Hepatocyte (in vitro differentiated cells): ENCODE measurements around the gene FOXF1. TPM values are rescaled to one million over a fixed set of nuclear protein-coding genes. Genes with fewer than 3 reads are reported as not detected.

Experiments
- DNase-seq: peaks from one replicate; pipeline ENCODE4 v3.0.0-alpha.2; 2016; ENCODE audit warnings: low spot score
- H2AFZ ChIP-seq: fragments of 200-600 bp; sonication (generic); 2 replicates; pipeline ENCODE4 v1.6.0; 2016; ENCODE audit warnings: antibody characterized with exemption, mild to moderate bottlenecking
- H3K27ac ChIP-seq: fragments of 200-600 bp; sonication (generic); 2 replicates; pipeline ENCODE4 v1.5.1; 2016; ENCODE audit warnings: mild to moderate bottlenecking
- H3K27me3 ChIP-seq: fragments of 200-600 bp; sonication (generic); 2 replicates; pipeline ENCODE4 v1.6.1; 2016
- H3K36me3 ChIP-seq: fragments of 200-600 bp; sonication (generic); replicated peaks from 2 replicates; pipeline ENCODE4 v1.5.1; 2016; ENCODE audit warnings: low read depth; ENCODE audit not compliant: insufficient read depth
- H3K4me1 ChIP-seq: fragments of 200-600 bp; sonication (generic); 2 replicates; pipeline ENCODE4 v1.5.1; 2016; ENCODE audit warnings: mild to moderate bottlenecking, moderate library complexity; ENCODE audit not compliant: insufficient read depth
- H3K4me2 ChIP-seq: fragments of 200-600 bp; sonication (generic); 2 replicates; pipeline ENCODE4 v1.6.0; 2016
- H3K4me3 ChIP-seq: fragments of 200-600 bp; sonication (generic); 2 replicates; pipeline ENCODE4 v1.5.1; 2016; ENCODE audit warnings: mild to moderate bottlenecking
- H3K79me2 ChIP-seq: fragments of 200-600 bp; sonication (generic); 2 replicates; pipeline ENCODE4 v1.6.0; 2017; ENCODE audit warnings: mild to moderate bottlenecking
- H3K9me2 ChIP-seq: fragments of 200-600 bp; sonication (generic); replicated peaks from 2 replicates; pipeline ENCODE4 v1.6.0; 2017; ENCODE audit warnings: mild to moderate bottlenecking; ENCODE audit not compliant: insufficient read depth
- H3K9me3 ChIP-seq: fragments of 200-600 bp; sonication (generic); 2 replicates; pipeline ENCODE4 v1.5.1; 2016; ENCODE audit warnings: low read depth, mild to moderate bottlenecking
- H4K20me1 ChIP-seq: fragments of 200-600 bp; sonication (generic); 2 replicates; pipeline ENCODE4 v1.6.0; 2016; ENCODE audit warnings: mild to moderate bottlenecking; ENCODE audit not compliant: insufficient read depth, poor library complexity, severe bottlenecking
- EZH2 ChIP-seq: fragments of 200-600 bp; sonication (generic); IDR thresholded peaks from 2 replicates; pipeline ENCODE4 v1.6.1; 2016; ENCODE audit warnings: antibody characterized with exemption, mild to moderate bottlenecking, borderline replicate concordance
- EZH2phosphoT487 ChIP-seq: fragments of 200-600 bp; sonication (generic); IDR thresholded peaks from one replicate; pipeline ENCODE4 v1.6.1; 2018; ENCODE audit warnings: antibody characterized with exemption, mild to moderate bottlenecking, low read depth, moderate library complexity; ENCODE audit not compliant: unreplicated experiment, severe bottlenecking
- WGBS: methylation state at CpG from one replicate; pipeline ENCODE4 v1.1.6; 2016; ENCODE audit warnings: low lambda C conversion rate; ENCODE audit errors: missing lambda C conversion rate; 5-methylcytosine and 5-hydroxymethylcytosine counted together
- polyA plus RNA-seq: library from polyadenylated mRNA; unstranded; fragments of >200 nt; fragmentation: Nextera tagmentation; extraction: Ambion mirVana; gene quantifications from 2 replicates; pipeline ENCODE4 v1.2.1, GENCODE V29; 2016
- total RNA-seq: library from RNA; depleted of rRNA; stranded (reverse); fragments of >200 nt; gene quantifications from 2 replicates; pipeline ENCODE4 v1.2.3, GENCODE V29; 2014
- TF ChIP-seq, protein P1 (sequence below): fragments of 200-600 bp; sonication (generic); IDR thresholded peaks from 2 replicates; pipeline ENCODE4 v1.5.1; 2016; ENCODE audit warnings: antibody characterized with exemption, mild to moderate bottlenecking; ENCODE audit not compliant: poor library complexity

The FOXF1 gene
- total and polyA plus RNA-seq, 2 experiments from 2014 or later: 26.8 to 37.4 TPM

DNA sequence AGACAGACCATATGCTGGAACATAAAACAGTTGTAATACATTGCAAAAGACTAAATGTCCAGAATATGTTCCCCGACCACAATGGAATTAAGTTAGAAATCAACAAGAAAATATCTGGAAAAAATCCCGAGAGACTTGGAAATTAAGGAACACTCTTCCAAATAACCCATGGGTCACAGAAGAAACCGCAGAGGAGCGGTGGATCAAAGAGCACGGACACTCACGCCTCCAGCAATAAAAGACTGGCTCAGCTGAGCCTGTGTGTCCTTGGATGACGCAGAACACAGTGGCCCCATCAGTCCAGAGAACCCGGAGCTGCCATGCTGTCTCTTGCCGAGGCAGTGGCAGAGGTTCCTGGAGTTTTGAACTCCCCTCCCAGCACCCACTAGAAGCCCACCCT is 30.9 kb upstream of the FOXF1 start:
- peak overlapping the region; percentile 50 for H3K27ac ChIP-seq
- 46% methylated on average over 9 of the region's 9 CpGs for WGBS
- peaks cover 3% of the 10 kb centered on the region for H3K4me1 ChIP-seq

DNA sequence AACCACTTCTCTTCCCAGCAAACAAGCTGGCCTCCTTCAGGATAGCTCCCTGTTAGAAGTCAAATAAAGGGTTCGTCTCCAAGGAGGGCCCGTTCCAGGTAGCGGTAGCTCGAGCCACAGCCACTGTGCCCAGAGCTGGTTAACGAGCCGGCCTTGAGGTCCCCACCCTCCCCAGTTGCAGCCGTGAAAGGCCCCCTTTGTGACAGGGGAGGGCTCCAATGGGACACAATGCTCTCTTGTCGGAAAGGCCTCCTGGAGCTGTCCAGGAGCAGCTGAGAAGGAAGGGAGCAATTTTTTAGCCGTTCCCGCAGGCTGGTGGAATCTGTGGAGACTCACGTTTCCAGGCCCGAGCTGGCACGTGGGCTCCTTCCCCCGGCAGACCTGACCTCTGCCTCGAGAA is 29.9 kb upstream of the FOXF1 start:
- H3K27ac ChIP-seq: peak overlapping the region; percentile 12
- TF ChIP-seq EZH2 (no peak), EZH2phosphoT487 (no peak)
- TF ChIP-seq, protein P1, sequence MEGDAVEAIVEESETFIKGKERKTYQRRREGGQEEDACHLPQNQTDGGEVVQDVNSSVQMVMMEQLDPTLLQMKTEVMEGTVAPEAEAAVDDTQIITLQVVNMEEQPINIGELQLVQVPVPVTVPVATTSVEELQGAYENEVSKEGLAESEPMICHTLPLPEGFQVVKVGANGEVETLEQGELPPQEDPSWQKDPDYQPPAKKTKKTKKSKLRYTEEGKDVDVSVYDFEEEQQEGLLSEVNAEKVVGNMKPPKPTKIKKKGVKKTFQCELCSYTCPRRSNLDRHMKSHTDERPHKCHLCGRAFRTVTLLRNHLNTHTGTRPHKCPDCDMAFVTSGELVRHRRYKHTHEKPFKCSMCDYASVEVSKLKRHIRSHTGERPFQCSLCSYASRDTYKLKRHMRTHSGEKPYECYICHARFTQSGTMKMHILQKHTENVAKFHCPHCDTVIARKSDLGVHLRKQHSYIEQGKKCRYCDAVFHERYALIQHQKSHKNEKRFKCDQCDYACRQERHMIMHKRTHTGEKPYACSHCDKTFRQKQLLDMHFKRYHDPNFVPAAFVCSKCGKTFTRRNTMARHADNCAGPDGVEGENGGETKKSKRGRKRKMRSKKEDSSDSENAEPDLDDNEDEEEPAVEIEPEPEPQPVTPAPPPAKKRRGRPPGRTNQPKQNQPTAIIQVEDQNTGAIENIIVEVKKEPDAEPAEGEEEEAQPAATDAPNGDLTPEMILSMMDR: no peak
- peaks cover 8% of the 10 kb centered on the region for H3K27me3 ChIP-seq
- no peak overlapping the region for H3K4me3 ChIP-seq
- H3K36me3 ChIP-seq: no peaks in the 10 kb centered on the region
- no peak overlapping the region for H3K4me2 ChIP-seq
- WGBS: 73% methylated on average over 15 of the region's 15 CpGs
- H3K79me2 ChIP-seq: peaks cover 3% of the 10 kb centered on the region
- H3K4me1 ChIP-seq: peaks cover 3% of the 10 kb centered on the region
- H3K9me3 ChIP-seq: no peaks in the 10 kb centered on the region
- no peaks in the 10 kb centered on the region for H3K9me2 ChIP-seq
- DNase-seq: no peak
- H4K20me1 ChIP-seq: peaks cover 4% of the 10 kb centered on the region
- no peak overlapping the region for H2AFZ ChIP-seq

More for the DNA sequence above, 30.9 kb upstream of the FOXF1 start:
- Histone ChIP-seq H3K36me3 (no peaks in the 10 kb centered on the region), H3K4me2 (peak overlapping the region; percentile 19), H3K9me3 (no peaks in the 10 kb centered on the region), H3K4me3 (no peak overlapping the region), H3K79me2 (peaks cover 3% of the 10 kb centered on the region), H4K20me1 (peaks cover 4% of the 10 kb centered on the region), H2AFZ (no peak overlapping the region), H3K27me3 (peaks cover 14% of the 10 kb centered on the region), H3K9me2 (no peaks in the 10 kb centered on the region)
- DNase-seq: no peak
- TF ChIP-seq, protein P1: no peak
- no peak for TF ChIP-seq EZH2
- no peak for TF ChIP-seq EZH2phosphoT487

DNA sequence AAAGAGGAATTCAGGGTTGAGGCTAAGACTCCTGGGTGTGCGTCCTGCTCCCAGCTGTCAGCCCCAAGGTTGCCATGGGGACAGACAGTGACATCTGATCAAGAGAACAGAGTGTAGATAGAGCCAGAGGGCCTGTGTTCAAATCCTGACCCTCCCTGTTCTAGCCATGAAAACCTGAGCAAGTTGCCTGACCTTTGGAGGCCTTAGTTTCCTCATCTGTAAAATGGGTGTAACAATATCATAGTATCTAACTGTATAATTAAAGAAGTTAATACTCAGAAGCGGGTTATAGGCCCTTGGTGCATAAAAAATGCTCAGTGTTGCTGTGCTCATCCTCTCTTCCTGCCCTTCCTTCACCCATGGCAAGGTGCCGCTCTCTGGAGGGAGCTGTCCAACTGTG is 28.7 kb upstream of the FOXF1 start:
- Histone ChIP-seq H3K27me3 (peaks cover 7% of the 10 kb centered on the region), H3K4me1 (peaks cover 3% of the 10 kb centered on the region), H3K4me2 (no peak overlapping the region), H3K9me3 (no peaks in the 10 kb centered on the region), H3K4me3 (no peak overlapping the region), H2AFZ (no peak overlapping the region), H4K20me1 (peaks cover 4% of the 10 kb centered on the region), H3K36me3 (no peaks in the 10 kb centered on the region), H3K27ac (no peak overlapping the region), H3K79me2 (peaks cover 3% of the 10 kb centered on the region), H3K9me2 (no peaks in the 10 kb centered on the region)
- no peak for DNase-seq
- WGBS: 86% methylated on average over 3 of the region's 3 CpGs
- no peak for TF ChIP-seq EZH2phosphoT487
- no peak for TF ChIP-seq EZH2
- TF ChIP-seq, protein P1: no peak

DNA sequence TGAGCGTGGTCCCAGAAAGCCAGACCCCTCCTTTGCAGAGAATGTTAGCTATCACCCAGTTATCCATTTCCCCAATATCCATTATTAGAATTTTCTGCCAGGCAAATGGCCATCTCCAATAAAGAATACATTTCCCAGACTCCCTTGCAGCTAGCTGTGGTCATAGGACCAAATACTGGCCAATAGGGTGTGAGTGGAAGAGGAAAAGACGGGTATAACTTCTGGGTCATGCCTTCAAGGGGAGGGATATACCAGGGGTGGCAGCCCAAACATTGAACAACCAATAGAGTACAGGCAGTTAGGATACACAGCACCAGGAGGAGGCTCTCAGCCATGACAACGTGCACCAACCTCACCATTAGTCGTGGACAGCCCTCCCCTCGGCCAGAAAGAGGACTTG is 26.1 kb upstream of the FOXF1 start:
- H3K36me3 ChIP-seq: no peaks in the 10 kb centered on the region
- no peak overlapping the region for H3K27ac ChIP-seq
- peaks cover 4% of the 10 kb centered on the region for H4K20me1 ChIP-seq
- H3K79me2 ChIP-seq: peaks cover 12% of the 10 kb centered on the region
- TF ChIP-seq, protein P1: no peak
- TF ChIP-seq EZH2 (no peak), EZH2phosphoT487 (no peak)
- H3K27me3 ChIP-seq: peaks cover 18% of the 10 kb centered on the region
- peaks cover 3% of the 10 kb centered on the region for H3K4me1 ChIP-seq
- DNase-seq: no peak
- no peaks in the 10 kb centered on the region for H3K9me2 ChIP-seq
- no peak overlapping the region for H2AFZ ChIP-seq
- H3K4me3 ChIP-seq: no peak overlapping the region
- H3K9me3 ChIP-seq: no peaks in the 10 kb centered on the region
- no peak overlapping the region for H3K4me2 ChIP-seq
- WGBS: 79% methylated on average over 5 of the region's 5 CpGs
